ENCODE data around the gene SBSN. TPM values are rescaled to one million over a fixed set of nuclear protein-coding genes. Genes with fewer than 3 reads are reported as not detected.

The SBSN gene
- total RNA-seq, 1 donor from 2014 or later = not detected

DNA sequence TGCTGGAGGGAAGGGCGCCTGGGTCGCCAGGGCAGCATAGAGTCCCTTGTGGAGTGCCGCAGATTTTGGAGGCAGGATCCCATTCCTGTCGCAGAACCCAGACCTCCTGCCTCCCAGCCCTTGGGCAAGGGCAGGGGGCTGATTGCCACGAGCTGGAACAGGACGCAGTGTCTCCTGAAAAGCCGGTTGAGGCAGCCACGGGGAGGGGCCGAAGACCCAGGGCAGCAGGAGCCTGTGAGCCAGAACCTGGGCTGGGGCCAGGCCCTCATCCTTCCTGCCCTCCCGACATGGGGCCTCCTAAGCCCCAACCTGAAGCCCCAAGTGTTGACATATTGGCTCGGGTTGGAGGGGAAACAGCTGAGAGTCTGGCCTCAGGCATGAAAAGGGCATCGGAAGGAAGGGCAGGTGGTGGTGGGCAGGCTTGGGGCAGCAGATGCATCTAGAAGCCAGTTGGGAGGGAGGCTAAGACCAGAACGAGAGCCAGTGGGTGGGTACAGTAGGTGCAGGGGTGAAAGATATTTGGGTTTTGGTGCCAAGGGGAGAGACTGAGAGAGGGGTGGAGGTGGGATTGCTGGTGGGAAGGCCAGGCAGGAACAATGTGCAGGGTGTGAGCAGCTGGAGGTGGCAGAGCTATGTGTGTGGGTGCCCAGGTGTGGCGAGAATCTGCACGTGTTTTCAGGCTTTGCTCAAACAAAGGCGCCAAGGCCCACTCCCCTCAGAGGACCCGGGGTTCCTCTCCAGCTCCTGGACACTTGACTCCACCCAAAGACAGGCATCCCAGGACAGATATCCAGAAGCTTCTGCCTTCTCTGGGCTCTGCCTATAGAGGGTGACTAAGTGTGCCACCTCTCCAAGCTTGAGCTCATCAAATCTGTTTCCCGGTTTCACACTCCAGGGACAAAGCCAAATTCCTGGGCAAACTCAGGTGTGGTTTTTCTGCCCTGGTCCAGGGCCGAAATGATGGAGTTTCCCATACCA lies 1.4 kb upstream of the SBSN start:
- no peak overlapping the region for H3K4me3 ChIP-seq (ENCODE audit: low read depth, low read length)
- no peak for DNase-seq (ENCODE audit: low read depth)
- TF ChIP-seq, protein P1, sequence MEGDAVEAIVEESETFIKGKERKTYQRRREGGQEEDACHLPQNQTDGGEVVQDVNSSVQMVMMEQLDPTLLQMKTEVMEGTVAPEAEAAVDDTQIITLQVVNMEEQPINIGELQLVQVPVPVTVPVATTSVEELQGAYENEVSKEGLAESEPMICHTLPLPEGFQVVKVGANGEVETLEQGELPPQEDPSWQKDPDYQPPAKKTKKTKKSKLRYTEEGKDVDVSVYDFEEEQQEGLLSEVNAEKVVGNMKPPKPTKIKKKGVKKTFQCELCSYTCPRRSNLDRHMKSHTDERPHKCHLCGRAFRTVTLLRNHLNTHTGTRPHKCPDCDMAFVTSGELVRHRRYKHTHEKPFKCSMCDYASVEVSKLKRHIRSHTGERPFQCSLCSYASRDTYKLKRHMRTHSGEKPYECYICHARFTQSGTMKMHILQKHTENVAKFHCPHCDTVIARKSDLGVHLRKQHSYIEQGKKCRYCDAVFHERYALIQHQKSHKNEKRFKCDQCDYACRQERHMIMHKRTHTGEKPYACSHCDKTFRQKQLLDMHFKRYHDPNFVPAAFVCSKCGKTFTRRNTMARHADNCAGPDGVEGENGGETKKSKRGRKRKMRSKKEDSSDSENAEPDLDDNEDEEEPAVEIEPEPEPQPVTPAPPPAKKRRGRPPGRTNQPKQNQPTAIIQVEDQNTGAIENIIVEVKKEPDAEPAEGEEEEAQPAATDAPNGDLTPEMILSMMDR (conservative IDR thresholded peaks at IDR 0.05; ENCODE audit: low read depth, low read length) = no peak

DNA sequence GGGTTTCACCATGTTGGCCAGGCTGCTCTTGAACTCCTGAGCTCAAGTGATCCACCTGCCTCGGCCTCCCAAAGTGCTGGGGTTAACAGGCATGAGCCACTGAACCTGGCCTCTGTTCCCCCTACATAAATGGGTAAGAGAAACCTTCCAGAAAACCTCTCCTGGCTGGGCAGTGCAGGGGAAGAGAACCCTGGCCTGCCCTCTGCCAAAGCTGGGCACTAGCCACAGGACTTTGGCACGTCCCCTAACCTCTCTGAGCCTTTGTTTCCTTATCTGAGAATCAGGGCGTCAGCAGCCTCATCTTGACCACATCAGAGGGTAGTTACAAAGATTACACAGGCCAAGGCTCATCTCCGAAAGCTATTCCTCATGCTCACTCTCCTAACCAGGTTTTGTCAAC lies 2.2 kb downstream of the SBSN start:
- DNase-seq (ENCODE audit: low read depth) = no peak
- TF ChIP-seq, protein P1 (conservative IDR thresholded peaks at IDR 0.05; ENCODE audit: low read depth, low read length) = no peak
- H3K4me3 ChIP-seq (ENCODE audit: low read depth, low read length) = no peak overlapping the region

DNA sequence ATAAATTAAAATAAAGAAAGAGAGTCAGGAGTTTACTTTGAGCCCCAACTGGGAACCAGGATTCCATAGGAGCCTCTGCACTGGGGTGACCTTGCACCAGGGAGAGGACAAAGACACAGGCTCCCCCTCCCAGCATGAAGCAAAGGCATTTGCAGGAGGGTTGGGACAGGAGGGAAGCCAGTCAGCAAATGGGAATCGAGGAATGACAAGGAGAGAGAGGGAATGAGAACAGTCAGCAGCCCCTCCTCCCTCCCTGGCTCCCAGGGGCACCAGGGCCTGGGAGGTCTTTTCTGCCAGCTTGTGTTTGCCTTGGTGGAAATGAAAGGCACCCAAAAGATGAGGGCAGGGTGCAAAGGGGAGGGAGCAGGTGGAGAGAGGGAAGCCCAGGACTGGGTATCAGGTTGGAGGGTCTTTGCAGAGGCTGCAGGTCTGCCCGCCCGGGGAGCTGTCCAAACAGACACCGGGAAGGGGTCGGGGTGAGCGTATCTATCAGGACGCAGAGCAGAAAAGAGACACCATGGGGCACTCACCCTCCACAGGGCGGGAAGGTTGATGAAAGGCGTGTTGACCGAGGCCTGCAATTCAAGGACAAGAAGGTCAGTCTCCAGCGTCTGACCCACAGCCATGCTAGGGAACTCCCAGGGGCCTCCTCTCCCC lies 3.8 kb downstream of the SBSN start:
- TF ChIP-seq, protein P1 (conservative IDR thresholded peaks at IDR 0.05; ENCODE audit: low read depth, low read length) = no peak
- no peak overlapping the region for H3K4me3 ChIP-seq (ENCODE audit: low read depth, low read length)
- DNase-seq (ENCODE audit: low read depth) = no peak

DNA sequence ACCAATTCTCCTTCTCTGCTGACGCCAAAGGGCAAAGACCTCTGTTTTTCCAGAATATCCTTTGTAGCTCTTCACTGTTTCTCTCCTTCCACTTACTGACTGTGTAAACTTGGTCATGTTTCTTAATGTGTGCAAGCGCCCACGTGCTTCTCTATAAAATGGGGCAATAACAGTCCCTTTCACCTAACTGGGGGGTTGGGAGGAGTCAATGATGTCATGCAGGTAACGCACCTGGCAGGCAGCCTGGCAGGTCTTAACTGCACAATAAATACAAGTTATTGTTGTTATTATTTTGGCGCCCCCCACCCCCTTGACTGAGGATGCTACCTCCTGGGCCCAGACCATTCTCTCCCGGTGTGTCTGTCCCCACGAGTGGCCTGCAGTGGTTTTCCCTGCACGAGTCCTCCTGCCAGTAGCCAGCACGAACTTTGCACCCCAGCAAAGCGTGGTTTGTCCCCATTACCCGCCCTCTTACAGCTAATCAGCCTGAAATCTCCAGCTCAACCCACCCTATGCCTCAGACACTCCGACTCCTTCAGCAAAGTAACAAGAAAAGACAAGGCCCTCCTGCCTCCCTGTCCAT lies 5.3 kb downstream of the SBSN start:
- TF ChIP-seq, protein P1 (conservative IDR thresholded peaks at IDR 0.05; ENCODE audit: low read depth, low read length) = no peak
- no peak for DNase-seq (ENCODE audit: low read depth)
- H3K4me3 ChIP-seq (ENCODE audit: low read depth, low read length) = no peak overlapping the region

DNA sequence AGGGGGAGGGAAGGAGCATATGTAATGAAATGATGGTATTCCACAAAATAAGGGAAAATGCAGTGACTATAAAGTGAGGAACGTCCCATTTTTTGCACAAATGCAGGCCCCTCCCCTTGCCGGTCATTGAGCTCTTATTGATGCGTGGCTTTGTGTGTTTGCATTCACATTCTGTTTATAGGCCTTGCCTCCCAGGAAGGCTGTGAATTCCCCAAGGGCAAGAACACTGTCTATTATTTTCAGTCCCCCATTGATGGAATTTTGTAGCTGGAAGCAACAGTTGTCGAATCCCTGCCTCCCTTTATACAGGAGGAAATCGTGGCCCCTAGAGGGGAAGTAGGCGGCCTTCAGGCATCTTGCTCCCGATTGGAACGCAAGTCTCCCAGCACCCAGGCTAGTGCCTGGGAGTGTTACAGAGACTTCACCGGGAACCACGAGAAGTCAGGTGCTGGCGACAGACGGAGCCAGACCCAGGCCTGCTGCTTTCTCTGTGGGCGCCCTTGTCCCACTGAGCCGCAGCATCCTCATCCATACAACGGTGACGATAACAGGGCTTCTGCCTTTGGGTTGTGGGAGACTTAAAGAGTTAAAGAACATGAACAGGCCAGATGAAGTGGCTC lies 6.9 kb downstream of the SBSN start:
- TF ChIP-seq, protein P1 (conservative IDR thresholded peaks at IDR 0.05; ENCODE audit: low read depth, low read length) = no peak
- no peak overlapping the region for H3K4me3 ChIP-seq (ENCODE audit: low read depth, low read length)
- DNase-seq (ENCODE audit: low read depth) = no peak

DNA sequence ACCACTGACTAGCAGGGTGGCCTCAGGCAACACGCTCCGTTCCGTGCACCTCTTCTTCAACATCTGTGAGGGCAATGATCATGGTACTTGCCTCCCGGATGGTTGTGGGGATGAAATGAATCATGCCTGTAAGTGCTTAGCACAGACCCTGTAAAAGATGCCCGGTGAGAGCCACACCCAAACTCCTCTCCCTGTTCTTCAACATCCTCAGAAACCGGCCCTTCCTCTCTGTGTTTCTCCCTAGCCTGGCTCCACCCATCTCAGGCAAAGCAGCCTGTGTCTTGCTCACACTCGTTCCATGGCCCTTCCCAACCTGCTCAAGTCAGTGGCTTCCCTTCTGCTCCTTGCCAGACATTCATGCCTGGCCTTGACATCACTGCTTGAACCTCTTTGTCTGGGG lies 8.8 kb downstream of the SBSN start:
- TF ChIP-seq, protein P1 (conservative IDR thresholded peaks at IDR 0.05; ENCODE audit: low read depth, low read length) = no peak
- H3K4me3 ChIP-seq (ENCODE audit: low read depth, low read length) = no peak overlapping the region
- DNase-seq (ENCODE audit: low read depth) = no peak
